Mesenchymal stem cell (in vitro differentiated cells and primary cell): ENCODE results near the gene GRHPR. TPM values are rescaled to one million over a fixed set of nuclear protein-coding genes. Genes with fewer than 3 reads are reported as not detected.

Experiments used
- DNase-seq: peaks from one replicate; pipeline ENCODE4 v3.0.0-alpha.2; 2013
- H2AFZ ChIP-seq: one replicate; pipeline ENCODE4 v1.6.1; 2013; ENCODE audit warnings: low read depth, mild to moderate bottlenecking, control low read depth, inconsistent platforms, low read length, moderate library complexity
- H2AK5ac ChIP-seq: 2 replicates; pipeline ENCODE4 v1.6.1; 2013; ENCODE audit warnings: low read length, moderate library complexity, mild to moderate bottlenecking, inconsistent platforms; ENCODE audit not compliant: severe bottlenecking
- H2BK120ac ChIP-seq: one replicate; pipeline ENCODE4 v1.6.1; 2013; ENCODE audit warnings: low read depth, mild to moderate bottlenecking, inconsistent platforms, low read length, moderate library complexity
- H2BK12ac ChIP-seq, 2 experiments: one replicate each; pipeline ENCODE4 v1.6.1; 2013; ENCODE audit warnings: inconsistent platforms in 2 of 2, low read length in 2 of 2, mild to moderate bottlenecking in 2 of 2, moderate library complexity in 2 of 2, control low read depth in 1 of 2
- H2BK15ac ChIP-seq: one replicate; pipeline ENCODE4 v1.6.1; 2013; ENCODE audit warnings: mild to moderate bottlenecking, low read depth, inconsistent platforms; ENCODE audit not compliant: poor library complexity, severe bottlenecking
- H2BK5ac ChIP-seq: 2 replicates; pipeline ENCODE4 v1.6.1; 2013; ENCODE audit warnings: low read depth, mild to moderate bottlenecking, low read length, control low read depth, inconsistent platforms; ENCODE audit not compliant: poor library complexity, severe bottlenecking
- H3K14ac ChIP-seq, 2 experiments: one replicate each; pipeline ENCODE4 v1.6.1; 2013; ENCODE audit warnings: inconsistent platforms in 2 of 2, low read length in 2 of 2, control low read depth in 1 of 2, mild to moderate bottlenecking in 1 of 2, moderate library complexity in 1 of 2
- H3K18ac ChIP-seq, 2 experiments: one replicate each; pipeline ENCODE4 v1.6.1; 2013; ENCODE audit warnings: inconsistent platforms in 2 of 2, low read length in 2 of 2, control low read depth in 1 of 2, low read depth in 1 of 2, mild to moderate bottlenecking in 1 of 2
- H3K23ac ChIP-seq, 2 experiments: one replicate each; pipeline ENCODE4 v1.6.1; 2013; ENCODE audit warnings: inconsistent platforms in 2 of 2, low read length in 2 of 2, mild to moderate bottlenecking in 2 of 2, moderate library complexity in 2 of 2, control low read depth in 1 of 2
- H3K27ac ChIP-seq: 2 replicates; pipeline ENCODE4 v1.5.1; 2013; ENCODE audit warnings: mild to moderate bottlenecking, moderate library complexity, low read length, control low read depth, inconsistent platforms; ENCODE audit not compliant: poor library complexity, severe bottlenecking
- H3K27me3 ChIP-seq, 2 experiments: 2 replicates each; pipeline versions ENCODE4 v1.6.1 to v1.7.0; 2013; ENCODE audit warnings: low read length in 2 of 2, mild to moderate bottlenecking in 2 of 2, moderate library complexity in 2 of 2, control low read depth in 1 of 2, inconsistent platforms in 1 of 2; ENCODE audit not compliant: control insufficient read depth in 1 of 2, insufficient read depth in 1 of 2
- H3K36me3 ChIP-seq, 2 experiments: 2 replicates each; pipeline versions ENCODE4 v1.6.1 to v1.7.0; 2013; ENCODE audit warnings: low read length in 2 of 2, control low read depth in 1 of 2, inconsistent platforms in 1 of 2, low read depth in 1 of 2, mild to moderate bottlenecking in 1 of 2; ENCODE audit not compliant: insufficient read depth in 2 of 2, control insufficient read depth in 1 of 2
- H3K4ac ChIP-seq, 2 experiments: one replicate each; pipeline ENCODE4 v1.6.1; 2013; ENCODE audit warnings: inconsistent platforms in 2 of 2, low read length in 2 of 2, mild to moderate bottlenecking in 2 of 2, moderate library complexity in 2 of 2, control low read depth in 1 of 2, low read depth in 1 of 2
- H3K4me1 ChIP-seq: 2 replicates; pipeline ENCODE4 v1.6.1; 2013; ENCODE audit warnings: low read depth, low read length, control low read depth; ENCODE audit not compliant: control insufficient read depth, insufficient read depth
- H3K4me2 ChIP-seq: 2 replicates; pipeline ENCODE4 v1.6.1; 2013; ENCODE audit warnings: low read length, mild to moderate bottlenecking, inconsistent platforms; ENCODE audit not compliant: poor library complexity, severe bottlenecking
- H3K4me3 ChIP-seq, 2 experiments: 2 replicates each; pipeline versions ENCODE4 v1.5.1 to v1.7.0; 2013; ENCODE audit warnings: low read length in 2 of 2, mild to moderate bottlenecking in 2 of 2, control low read depth in 1 of 2, low read depth in 1 of 2; ENCODE audit not compliant: insufficient read depth in 1 of 2
- H3K79me1 ChIP-seq: replicated peaks from 2 replicates; pipeline ENCODE4 v1.6.1; 2013; ENCODE audit warnings: mild to moderate bottlenecking, control low read depth, low read length, inconsistent platforms; ENCODE audit not compliant: poor library complexity, severe bottlenecking
- H3K9ac ChIP-seq: 2 replicates; pipeline ENCODE4 v1.7.0; 2013; ENCODE audit warnings: mild to moderate bottlenecking, low read length, moderate library complexity
- H3K9me3 ChIP-seq: 2 replicates; pipeline ENCODE4 v1.7.0; 2013; ENCODE audit warnings: mild to moderate bottlenecking, low read length; ENCODE audit not compliant: control insufficient read depth
- H4K8ac ChIP-seq: one replicate; pipeline ENCODE4 v1.6.1; 2013; ENCODE audit warnings: inconsistent platforms, mild to moderate bottlenecking, low read length, moderate library complexity
- H4K91ac ChIP-seq: one replicate; pipeline ENCODE4 v1.6.1; 2013; ENCODE audit warnings: mild to moderate bottlenecking, low read length, inconsistent platforms
- WGBS: methylation state at CpG from one replicate; pipeline ENCODE4 v1.1.7; 2013; ENCODE audit warnings: mixed read lengths; 5-methylcytosine and 5-hydroxymethylcytosine counted together
- polyA plus RNA-seq, 2 experiments: library from polyadenylated mRNA; stranded (reverse); fragments of 200-250 nt; gene quantifications; one replicate each; pipeline ENCODE4 v1.2.3, GENCODE V29; 2013

Gene GRHPR
- 93.4 TPM for polyA plus RNA-seq (2013, experiment 1 of 2)
- polyA plus RNA-seq (2013, experiment 2 of 2), result 94.1 TPM

DNA sequence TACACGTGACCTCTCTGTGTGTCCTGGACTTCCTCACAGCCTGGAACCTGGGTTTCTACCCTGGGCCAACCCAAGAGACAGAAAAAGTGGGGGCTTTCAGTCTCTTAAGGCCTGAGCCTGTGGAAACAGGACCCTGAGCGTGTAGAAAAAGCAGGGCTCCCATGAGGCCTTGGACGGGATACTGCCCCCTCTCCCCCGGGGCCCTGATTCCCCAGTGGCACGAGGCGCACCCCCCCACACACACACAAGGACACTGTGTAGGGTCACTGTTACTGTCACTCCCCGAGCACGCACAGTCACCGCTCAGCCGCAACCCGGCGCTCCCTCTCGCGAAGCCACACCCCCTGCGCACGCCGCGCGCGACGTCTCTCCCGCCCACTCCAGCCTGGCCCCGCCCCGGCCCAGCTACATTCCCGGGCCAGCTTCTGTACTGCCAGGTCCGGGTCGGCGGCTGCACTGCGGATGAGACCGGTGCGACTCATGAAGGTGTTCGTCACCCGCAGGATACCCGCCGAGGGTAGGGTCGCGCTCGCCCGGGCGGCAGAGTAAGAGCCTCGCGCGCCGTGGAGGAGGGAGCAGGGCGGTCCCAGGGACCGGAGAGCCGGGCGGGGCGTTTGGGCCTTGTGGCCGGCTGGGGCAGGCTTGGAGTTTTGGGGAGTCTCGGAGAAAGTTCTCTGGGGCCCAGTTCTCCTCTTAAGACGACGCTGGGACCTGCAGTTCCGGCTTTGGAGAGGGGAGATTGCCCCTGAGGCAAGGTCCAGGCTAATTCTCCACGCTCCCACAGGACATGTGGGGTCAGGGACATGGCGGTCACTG, at the start of gene GRHPR:
GRHPR (plus strand) TSS at position 408 of the 816 bp plus-strand sequence; CDS start at position 463, 55 bp downstream.
- Histone ChIP-seq H3K4me2 (peak within 1 kb of the TSS; percentile 79), H3K4me3 (peak within 1 kb of the TSS; percentile 87 to 90), H2BK5ac (peak within 1 kb of the TSS; percentile 75), H2BK120ac (peak within 1 kb of the TSS; percentile 27), H3K9ac (peak within 1 kb of the TSS; percentile 97), H2BK12ac (no peak within 1 kb of the TSS), H3K36me3 (peaks cover 19 to 27% of the 10 kb centered on the region in 2 experiments), H2BK15ac (peak within 1 kb of the TSS; percentile 50), H3K9me3 (no peaks in the 10 kb centered on the region), H3K18ac (peak within 1 kb of the TSS; percentile 87 to 98), H3K4ac (peak within 1 kb of the TSS; percentile 37 to 88), H3K27ac (peak within 1 kb of the TSS; percentile 29), H4K8ac (peak within 1 kb of the TSS; percentile 83), H3K4me1 (peaks cover 25% of the 10 kb centered on the region), H2AFZ (peak within 1 kb of the TSS; percentile 87), H3K14ac (peak within 1 kb of the TSS; percentile 16 to 91), H3K79me1 (peaks cover 23% of the 10 kb centered on the region), H2AK5ac (no peak within 1 kb of the TSS), H4K91ac (peak within 1 kb of the TSS; percentile 79), H3K23ac (peak within 1 kb of the TSS in 1 of 2 experiments; percentile 97), H3K27me3 (no peaks in the 10 kb centered on the region)
- 1% methylated on average over 55 of the region's 56 CpGs for WGBS
- peak; percentile 83 for DNase-seq

- Histone ChIP-seq H3K4me1 (peaks cover 8% of the 10 kb centered on the region), H3K23ac (no peak overlapping the region), H2BK15ac (no peak overlapping the region), H3K4ac (no peak overlapping the region), H4K8ac (no peak overlapping the region), H2BK120ac (no peak overlapping the region), H3K9me3 (no peaks in the 10 kb centered on the region), H3K4me3 (no peak overlapping the region), H3K14ac (no peak overlapping the region), H4K91ac (no peak overlapping the region), H2BK5ac (no peak overlapping the region), H3K18ac (no peak overlapping the region), H3K27me3 (peaks cover 28% of the 10 kb centered on the region in 2 experiments), H3K36me3 (no peaks in the 10 kb centered on the region), H2AK5ac (no peak overlapping the region), H3K9ac (no peak overlapping the region), H3K79me1 (no peaks in the 10 kb centered on the region), H3K4me2 (no peak overlapping the region), H2AFZ (no peak overlapping the region), H2BK12ac (no peak overlapping the region), H3K27ac (no peak overlapping the region)
- WGBS, result 93% methylated on average over 3 of the region's 3 CpGs
- no peak for DNase-seq
These were observed 49.7 kb upstream of the GRHPR start for GRCh38 chr9:37372839-37373238.

DNA sequence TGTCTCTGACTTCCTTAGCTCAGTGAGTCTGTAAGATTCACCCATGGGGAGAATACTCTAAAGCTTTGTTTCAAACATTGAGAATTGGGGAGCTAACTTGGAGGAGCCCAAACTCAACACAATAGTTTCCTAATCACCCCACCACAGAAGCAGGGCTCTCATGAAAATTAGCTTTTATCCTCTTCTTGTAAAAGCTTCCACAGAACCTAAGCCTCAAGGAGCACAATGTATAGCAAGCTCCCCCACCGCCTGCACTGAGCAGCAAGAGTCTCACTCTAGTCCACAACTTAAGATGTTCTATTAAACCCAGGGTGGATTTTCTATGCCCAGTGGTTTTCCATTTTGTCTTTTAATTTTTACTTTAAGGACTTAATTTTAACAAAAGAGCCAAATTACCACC, 48.9 kb upstream of the GRHPR start:
- DNase-seq, result no peak
- H3K27me3 ChIP-seq, result peaks cover 28 to 34% of the 10 kb centered on the region in 2 experiments
- no peak overlapping the region for H3K27ac ChIP-seq
- H3K4me3 ChIP-seq, result no peak overlapping the region
- H3K4ac ChIP-seq, result no peak overlapping the region
- H3K79me1 ChIP-seq, result no peaks in the 10 kb centered on the region
- H3K18ac ChIP-seq, result no peak overlapping the region
- no peak overlapping the region for H2AK5ac ChIP-seq
- no peak overlapping the region for H4K8ac ChIP-seq
- H3K14ac ChIP-seq, result no peak overlapping the region
- no peak overlapping the region for H2BK12ac ChIP-seq
- H3K36me3 ChIP-seq, result no peaks in the 10 kb centered on the region
- no peak overlapping the region for H4K91ac ChIP-seq
- H2BK120ac ChIP-seq, result no peak overlapping the region
- H2BK15ac ChIP-seq, result no peak overlapping the region
- H2BK5ac ChIP-seq, result no peak overlapping the region
- no peaks in the 10 kb centered on the region for H3K9me3 ChIP-seq
- no peak overlapping the region for H3K23ac ChIP-seq
- no peak overlapping the region for H2AFZ ChIP-seq
- 78% methylated on average over 1 of the region's 1 CpG for WGBS
- no peak overlapping the region for H3K4me2 ChIP-seq
- no peak overlapping the region for H3K9ac ChIP-seq
- H3K4me1 ChIP-seq, result peaks cover 8% of the 10 kb centered on the region

- Histone ChIP-seq H3K4me1 (peaks cover 8% of the 10 kb centered on the region), H3K4me2 (no peak overlapping the region), H2BK5ac (no peak overlapping the region), H3K9ac (no peak overlapping the region), H3K18ac (no peak overlapping the region), H3K79me1 (no peaks in the 10 kb centered on the region), H3K27ac (no peak overlapping the region), H3K4me3 (no peak overlapping the region), H3K9me3 (no peaks in the 10 kb centered on the region), H2BK120ac (no peak overlapping the region), H3K36me3 (no peaks in the 10 kb centered on the region), H2BK12ac (no peak overlapping the region), H4K91ac (no peak overlapping the region), H2BK15ac (no peak overlapping the region), H3K23ac (no peak overlapping the region), H3K27me3 (peaks cover 25 to 34% of the 10 kb centered on the region in 2 experiments), H2AK5ac (no peak overlapping the region), H4K8ac (no peak overlapping the region), H3K4ac (no peak overlapping the region), H3K14ac (no peak overlapping the region), H2AFZ (no peak overlapping the region)
- no peak for DNase-seq
- 96% methylated on average over 6 of the region's 6 CpGs for WGBS
These were observed 47.6 kb upstream of the GRHPR start for GRCh38 chr9:37374892-37375291.
